SK-N-MC (cell line): ENCODE measurements around the gene HTRA1.

Experiments used
- EZH2 ChIP-seq: fragments of 200-600 bp; sonication (generic); IDR thresholded peaks from one replicate; pipeline ENCODE4 v1.6.1; 2017; ENCODE audit warnings: antibody characterized with exemption
- FOXP2 ChIP-seq: optimal IDR thresholded peaks from 2 replicates; pipeline ENCODE3; 2011; ENCODE audit warnings: mild to moderate bottlenecking, moderate library complexity; ENCODE audit not compliant: insufficient read depth; ENCODE audit errors: extremely low read length, control extremely low read depth
- POLR2AphosphoS5 ChIP-seq: IDR thresholded peaks from 2 replicates; pipeline ENCODE4 v1.6.1; 2012; ENCODE audit warnings: mild to moderate bottlenecking, low read depth, low read length, borderline replicate concordance

GRCh38 chr10:122513053-122513452 is 51.7 kb downstream of the HTRA1 start:
- TF ChIP-seq POLR2AphosphoS5 = no peak
- no peak for TF ChIP-seq EZH2
- no peak for TF ChIP-seq FOXP2
